Fibroblast of pulmonary artery (primary cell): Measurements from ENCODE around the gene MTCL1.

Experiments used
- DNase-seq: peaks from one replicate; pipeline ENCODE4 v3.0.0-alpha.2; 2010; ENCODE audit warnings: low read depth
- H3K4me3 ChIP-seq: replicated peaks from 2 replicates; pipeline ENCODE4 v1.5.1; 2011; ENCODE audit warnings: low read depth, mild to moderate bottlenecking, control low read depth, low read length, moderate library complexity
- CTCF ChIP-seq: IDR thresholded peaks from 2 replicates; pipeline ENCODE4 v1.5.1; 2011; ENCODE audit warnings: mild to moderate bottlenecking, control low read depth, low read length, inconsistent platforms; ENCODE audit errors: missing control alignments

Gene MTCL1

DNA sequence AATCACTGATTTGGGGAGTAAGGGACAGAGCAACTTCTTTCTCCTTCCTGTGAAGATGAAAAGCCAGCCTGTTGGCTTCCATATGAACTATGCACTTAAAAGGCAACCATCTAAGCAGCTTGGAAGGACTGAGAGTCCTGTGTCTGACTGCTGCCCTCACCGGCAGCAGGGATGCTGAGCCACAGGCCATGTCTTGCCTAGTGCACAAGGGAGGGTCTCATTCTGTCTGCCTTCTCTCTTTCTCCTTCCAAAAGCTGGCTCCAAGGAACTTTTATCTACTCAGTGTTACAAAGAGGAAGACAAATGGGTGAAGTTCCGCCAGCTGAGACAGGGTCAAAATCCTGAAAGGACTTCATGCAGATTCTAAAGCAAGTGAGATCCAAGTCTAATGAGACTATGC lies 146.3 kb downstream of the MTCL1 start:
- TF ChIP-seq CTCF, result no peak
- no peak for DNase-seq
- H3K4me3 ChIP-seq, result no peak overlapping the region

- no peak overlapping the region for H3K4me3 ChIP-seq
- no peak for TF ChIP-seq CTCF
- DNase-seq, result no peak
These were observed 149.2 kb downstream of the MTCL1 start for GRCh38 chr18:8854550-8854949.

- TF ChIP-seq CTCF, result no peak
- no peak overlapping the region for H3K4me3 ChIP-seq
- DNase-seq, result no peak
These were observed 149.6 kb downstream of the MTCL1 start for GRCh38 chr18:8854962-8855361.

DNA sequence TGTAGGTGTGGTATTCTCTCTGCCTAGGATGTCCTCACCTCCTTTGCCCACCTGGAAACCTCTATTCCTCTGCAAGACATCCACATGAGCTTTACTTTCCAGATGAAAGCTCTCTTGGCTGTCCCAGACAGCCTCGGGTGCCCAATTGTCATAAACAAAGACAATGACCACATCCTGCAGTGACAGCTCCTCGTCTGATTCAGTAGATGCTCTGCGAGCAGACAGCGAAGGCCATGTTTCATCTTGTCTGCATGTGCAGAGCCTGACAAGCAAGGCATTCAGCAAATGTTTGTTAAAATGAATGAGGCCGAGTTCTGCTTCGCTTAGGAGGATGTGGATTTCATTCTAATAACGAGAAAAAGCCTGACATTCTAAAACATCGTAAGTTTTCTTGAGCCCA lies 150.9 kb downstream of the MTCL1 start:
- no peak for TF ChIP-seq CTCF
- no peak overlapping the region for H3K4me3 ChIP-seq
- DNase-seq, result no peak

- no peak for DNase-seq
- no peak for TF ChIP-seq CTCF
- H3K4me3 ChIP-seq, result no peak overlapping the region
These were observed 151.5 kb downstream of the MTCL1 start for GRCh38 chr18:8856769-8857393.

- no peak for TF ChIP-seq CTCF
- DNase-seq, result no peak
- H3K4me3 ChIP-seq, result no peak overlapping the region
These were observed 152.4 kb downstream of the MTCL1 start for GRCh38 chr18:8857806-8858205.

- TF ChIP-seq CTCF, result no peak
- no peak overlapping the region for H3K4me3 ChIP-seq
- peak; percentile 98 for DNase-seq
These were observed 153.6 kb downstream of the MTCL1 start for GRCh38 chr18:8858888-8859511.
